A549 (cell line): ENCODE results near the gene LDLRAD4. TPM values are rescaled to one million over a fixed set of nuclear protein-coding genes. Genes with fewer than 3 reads are reported as not detected.

Source experiments
- ATAC-seq, 2 experiments: fragments of 200-7000 bp in 1 of 2; fragments of >200 bp in 1 of 2; cut with Nextera tagmentation in 1 of 2; cut with Tn5 transposase in 1 of 2; 3 replicates each; pipeline versions ENCODE4 v1.8.0 to v1.9.1; 2018 to 2020; ENCODE audit warnings: mild to moderate bottlenecking in 1 of 2, moderate library complexity in 1 of 2
- CTCF ChIA-PET: fragments of 300-600 bp; sonication (Branson Sonifier 250); formaldehyde crosslinking; extraction: SDS; loops from one replicate; lab custom pipeline; 2021; ENCODE audit warnings: antibody characterized with exemption, inconsistent platforms; lab: Yijun Ruan, JAX
- POLR2A ChIA-PET: fragments of 350-600 bp; formaldehyde crosslinking; extraction: SDS; loops from one replicate; lab custom pipeline; 2021; ENCODE audit warnings: antibody characterized with exemption, inconsistent platforms; lab: Yijun Ruan, JAX
- DNase-seq, 2 experiments: peaks; one replicate each; pipeline versions ENCODE4 v3.0.0 to v3.0.0-alpha.2; 2011 to 2016; ENCODE audit warnings: low read depth in 1 of 2, low spot score in 1 of 2
- FAIRE-seq: peaks from 2 replicates; lab custom pipeline; 2011; peaks lifted over from hg19 to GRCh38; lab: Jason Lieb, UNC
- H3K27ac ChIP-seq, 2 experiments: fragments of >200 bp; sonication (Bioruptor Twin); formaldehyde crosslinking; 3 replicates each; pipeline ENCODE4 v1.5.1; 2016 to 2017
- H3K4me1 ChIP-seq: fragments of >200 bp; sonication (Bioruptor Twin); formaldehyde crosslinking; 3 replicates; pipeline ENCODE4 v1.6.1; 2016
- H3K4me2 ChIP-seq: fragments of >200 bp; sonication (Bioruptor Twin); formaldehyde crosslinking; 3 replicates; pipeline ENCODE4 v1.6.1; 2016
- H3K4me3 ChIP-seq: fragments of >200 bp; sonication (Bioruptor Twin); formaldehyde crosslinking; 3 replicates; pipeline ENCODE4 v1.5.1; 2016
- H3K9me3 ChIP-seq: fragments of >200 bp; sonication (Bioruptor Twin); formaldehyde crosslinking; 3 replicates; pipeline ENCODE4 v1.6.1; 2016
- BHLHE40 ChIP-seq: IDR thresholded peaks from 2 replicates; pipeline ENCODE4 v1.6.1; 2012; ENCODE audit warnings: low read depth, low read length, inconsistent platforms
- CEBPB ChIP-seq, 2 experiments: fragments of >200 bp in 1 of 2; sonication (Bioruptor Twin) in 1 of 2; formaldehyde crosslinking in 1 of 2; IDR thresholded peaks; 2 replicates each; pipeline ENCODE4 v1.6.1; 2012 to 2016
- CHD2 ChIP-seq: fragments of 150-350 bp; IDR thresholded peaks from 2 replicates; pipeline ENCODE4 v1.6.1; 2014; ENCODE audit warnings: low read length; ENCODE audit not compliant: partially characterized antibody
- FOSL2 ChIP-seq, 2 experiments: fragments of 450-650 bp in 1 of 2; fragments of >200 bp in 1 of 2; sonication (Bioruptor Twin) in 1 of 2; formaldehyde crosslinking; IDR thresholded peaks; 2 replicates each; pipeline versions ENCODE4 v1.5.0 to v1.6.1; 2016 to 2020; ENCODE audit warnings: mild to moderate bottlenecking in 1 of 2, moderate library complexity in 1 of 2
- FOXS1 ChIP-seq: fragments of 250-450 bp; sonication (Bioruptor Pico); IDR thresholded peaks from 2 replicates; pipeline ENCODE4 v1.5.0; 2020; ENCODE audit warnings: mild to moderate bottlenecking, moderate library complexity
- HEYL ChIP-seq: fragments of 250-450 bp; sonication (Bioruptor Pico); IDR thresholded peaks from 2 replicates; pipeline ENCODE4 v1.8.0; 2021; ENCODE audit warnings: mild to moderate bottlenecking, moderate library complexity
- HOXA7 ChIP-seq: fragments of 250-450 bp; sonication (Bioruptor Pico); IDR thresholded peaks from 2 replicates; pipeline ENCODE4 v1.5.0; 2020; ENCODE audit warnings: mild to moderate bottlenecking, moderate library complexity
- HOXB13 ChIP-seq: fragments of 250-450 bp; sonication (Bioruptor Pico); IDR thresholded peaks from 2 replicates; pipeline ENCODE4 v1.5.0; 2020; ENCODE audit warnings: low read depth, mild to moderate bottlenecking, moderate library complexity
- HOXB5 ChIP-seq: fragments of 250-450 bp; sonication (Bioruptor Pico); IDR thresholded peaks from 2 replicates; pipeline ENCODE4 v1.5.0; 2020; ENCODE audit warnings: mild to moderate bottlenecking, moderate library complexity
- JUN ChIP-seq, 2 experiments: fragments of >200 bp; sonication (Bioruptor Twin); formaldehyde crosslinking; IDR thresholded peaks; 2 replicates in 1 of 2; 3 replicates in 1 of 2; pipeline ENCODE4 v1.6.1; 2016 to 2017
- KDM1A ChIP-seq: fragments of 200-600 bp; sonication (generic); IDR thresholded peaks from 2 replicates; pipeline ENCODE4 v1.6.1; 2016; ENCODE audit warnings: low read depth, mild to moderate bottlenecking
- NFE2L2 ChIP-seq: fragments of 150-350 bp; conservative IDR thresholded peaks from 2 replicates; pipeline ENCODE4 v1.6.1; 2014; ENCODE audit warnings: low read length
- NR3C1 ChIP-seq: fragments of >200 bp; sonication (Bioruptor Twin); formaldehyde crosslinking; IDR thresholded peaks from 3 replicates; pipeline ENCODE4 v1.6.1; 2017
- RAD21 ChIP-seq, 2 experiments: fragments of >200 bp in 1 of 2; sonication (Bioruptor Twin) in 1 of 2; formaldehyde crosslinking in 1 of 2; IDR thresholded peaks in 1 of 2; conservative IDR thresholded peaks in 1 of 2; 2 replicates in 1 of 2; 3 replicates in 1 of 2; pipeline ENCODE4 v1.6.1; 2012 to 2018; ENCODE audit warnings: inconsistent platforms in 1 of 2
- RNF2 ChIP-seq: fragments of 200-600 bp; sonication (generic); IDR thresholded peaks from 2 replicates; pipeline ENCODE4 v1.6.1; 2016; ENCODE audit warnings: low read depth, mild to moderate bottlenecking, antibody characterized with exemption, moderate library complexity, borderline replicate concordance
- SREBF2 ChIP-seq: fragments of 450-650 bp; IDR thresholded peaks from 2 replicates; pipeline ENCODE4 v1.6.1; 2014; ENCODE audit warnings: mild to moderate bottlenecking, moderate library complexity
- TFCP2L1 ChIP-seq: fragments of 250-450 bp; sonication (Bioruptor Pico); IDR thresholded peaks from 2 replicates; pipeline ENCODE4 v1.5.0; 2021; ENCODE audit warnings: mild to moderate bottlenecking
- USF2 ChIP-seq: fragments of 450-650 bp; IDR thresholded peaks from 2 replicates; pipeline ENCODE4 v1.6.1; 2014; ENCODE audit warnings: antibody characterized with exemption
- ZC3H11A ChIP-seq: fragments of 450-650 bp; IDR thresholded peaks from 2 replicates; pipeline ENCODE4 v1.6.1; 2014; ENCODE audit warnings: antibody characterized with exemption, mild to moderate bottlenecking
- ZSCAN20 ChIP-seq: fragments of 250-450 bp; sonication (Bioruptor Pico); IDR thresholded peaks from 2 replicates; pipeline ENCODE4 v1.8.0; 2022; ENCODE audit warnings: mild to moderate bottlenecking, moderate library complexity
- WGBS: methylation state at CpG from one replicate; pipeline ENCODE4 v1.1.6; 2017; ENCODE audit errors: missing lambda C conversion rate; 5-methylcytosine and 5-hydroxymethylcytosine counted together
- polyA plus RNA-seq, 4 experiments: library from polyadenylated mRNA; depleted of rRNA in 3 of 4; stranded (reverse); fragments of >200 nt; fragmentation: RNase III in 1 of 4; extraction: RNeasy Plus Mini Kit Qiagen cat#74134 plus additional on column Dnase treatment in 1 of 4; gene quantifications; 2 replicates in 3 of 4; 3 replicates in 1 of 4; pipeline ENCODE4 v1.2.3, GENCODE V29; 2011 to 2017
- TF ChIP-seq, protein P1 (sequence below): fragments of >200 bp; sonication (Bioruptor Twin); formaldehyde crosslinking; IDR thresholded peaks from 2 replicates; pipeline ENCODE4 v1.6.1; 2016
- TF ChIP-seq, protein P2 (sequence below): fragments of >200 bp; sonication (Bioruptor Twin); formaldehyde crosslinking; IDR thresholded peaks from 3 replicates; pipeline ENCODE4 v1.6.1; 2016

LDLRAD4 gene
- polyA plus RNA-seq, 2 of the 4 experiments (the other 2 are of a cell fraction): 5.2 to 7.6 TPM

DNA sequence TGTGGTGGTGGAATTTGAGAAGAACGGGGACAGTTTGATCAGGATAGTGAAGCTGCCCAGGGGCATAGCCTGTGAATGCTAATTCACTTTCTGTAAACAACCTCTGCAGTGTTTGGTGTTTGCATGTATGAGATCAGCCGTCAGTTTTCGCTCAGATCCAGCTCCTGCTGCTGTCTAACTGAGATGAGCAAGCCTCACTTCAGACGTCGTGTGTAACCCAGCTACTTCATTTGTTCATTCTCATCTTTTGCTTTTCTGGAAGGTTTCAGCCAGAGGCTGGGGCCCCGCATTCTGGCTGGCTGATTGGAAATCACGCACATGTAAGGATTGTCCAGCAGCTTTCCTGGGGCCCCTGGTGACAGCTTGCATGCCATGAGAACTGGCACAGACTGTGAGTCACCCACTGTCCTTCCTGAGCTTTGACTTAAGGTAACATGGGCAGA lies 48.9 kb downstream of the LDLRAD4 start:
- FAIRE-seq (no peak), ATAC-seq (no peak), DNase-seq (no peak)
- ChIA-PET CTCF (no interaction called here), POLR2A (no interaction called here)
- 66% methylated on average over 7 of the region's 7 CpGs for WGBS
- no peaks in the 10 kb centered on the region for H3K9me3 ChIP-seq
- H3K4me2 ChIP-seq: no peak overlapping the region
- TF ChIP-seq SREBF2: no peak
- no peak for TF ChIP-seq HOXA7 (CRISPR knock-in tag)
- TF ChIP-seq BHLHE40: no peak
- TF ChIP-seq HEYL: no peak
- no peak for TF ChIP-seq USF2
- TF ChIP-seq FOXS1 (CRISPR knock-in tag): no peak
- TF ChIP-seq NFE2L2: no peak
- TF ChIP-seq HOXB13 (CRISPR knock-in tag): no peak
- TF ChIP-seq KDM1A: no peak
- TF ChIP-seq TFCP2L1: no peak
- no peak for TF ChIP-seq RAD21 (conservative IDR thresholded peaks at IDR 0.05 in 1 of 2, IDR thresholded peaks at IDR 0.05 in 1 of 2)
- no peak for TF ChIP-seq FOSL2 (IDR thresholded peaks at IDR 0.05)
- TF ChIP-seq FOSL2 (CRISPR knock-in tag; IDR thresholded peaks at IDR 0.05): no peak
- TF ChIP-seq, protein P1, sequence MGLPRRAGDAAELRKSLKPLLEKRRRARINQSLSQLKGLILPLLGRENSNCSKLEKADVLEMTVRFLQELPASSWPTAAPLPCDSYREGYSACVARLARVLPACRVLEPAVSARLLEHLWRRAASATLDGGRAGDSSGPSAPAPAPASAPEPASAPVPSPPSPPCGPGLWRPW: no peak
- TF ChIP-seq, protein P2, sequence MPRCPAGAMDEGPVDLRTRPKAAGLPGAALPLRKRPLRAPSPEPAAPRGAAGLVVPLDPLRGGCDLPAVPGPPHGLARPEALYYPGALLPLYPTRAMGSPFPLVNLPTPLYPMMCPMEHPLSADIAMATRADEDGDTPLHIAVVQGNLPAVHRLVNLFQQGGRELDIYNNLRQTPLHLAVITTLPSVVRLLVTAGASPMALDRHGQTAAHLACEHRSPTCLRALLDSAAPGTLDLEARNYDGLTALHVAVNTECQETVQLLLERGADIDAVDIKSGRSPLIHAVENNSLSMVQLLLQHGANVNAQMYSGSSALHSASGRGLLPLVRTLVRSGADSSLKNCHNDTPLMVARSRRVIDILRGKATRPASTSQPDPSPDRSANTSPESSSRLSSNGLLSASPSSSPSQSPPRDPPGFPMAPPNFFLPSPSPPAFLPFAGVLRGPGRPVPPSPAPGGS: no peak
- no peak for TF ChIP-seq NR3C1
- TF ChIP-seq ZC3H11A: no peak
- TF ChIP-seq RNF2: no peak
- no peak for TF ChIP-seq CHD2
- H3K4me1 ChIP-seq: no peaks in the 10 kb centered on the region; the same call in 2 of the 3 replicates
- no peak overlapping the region for H3K4me3 ChIP-seq
- H3K27ac ChIP-seq: no peak overlapping the region

DNA sequence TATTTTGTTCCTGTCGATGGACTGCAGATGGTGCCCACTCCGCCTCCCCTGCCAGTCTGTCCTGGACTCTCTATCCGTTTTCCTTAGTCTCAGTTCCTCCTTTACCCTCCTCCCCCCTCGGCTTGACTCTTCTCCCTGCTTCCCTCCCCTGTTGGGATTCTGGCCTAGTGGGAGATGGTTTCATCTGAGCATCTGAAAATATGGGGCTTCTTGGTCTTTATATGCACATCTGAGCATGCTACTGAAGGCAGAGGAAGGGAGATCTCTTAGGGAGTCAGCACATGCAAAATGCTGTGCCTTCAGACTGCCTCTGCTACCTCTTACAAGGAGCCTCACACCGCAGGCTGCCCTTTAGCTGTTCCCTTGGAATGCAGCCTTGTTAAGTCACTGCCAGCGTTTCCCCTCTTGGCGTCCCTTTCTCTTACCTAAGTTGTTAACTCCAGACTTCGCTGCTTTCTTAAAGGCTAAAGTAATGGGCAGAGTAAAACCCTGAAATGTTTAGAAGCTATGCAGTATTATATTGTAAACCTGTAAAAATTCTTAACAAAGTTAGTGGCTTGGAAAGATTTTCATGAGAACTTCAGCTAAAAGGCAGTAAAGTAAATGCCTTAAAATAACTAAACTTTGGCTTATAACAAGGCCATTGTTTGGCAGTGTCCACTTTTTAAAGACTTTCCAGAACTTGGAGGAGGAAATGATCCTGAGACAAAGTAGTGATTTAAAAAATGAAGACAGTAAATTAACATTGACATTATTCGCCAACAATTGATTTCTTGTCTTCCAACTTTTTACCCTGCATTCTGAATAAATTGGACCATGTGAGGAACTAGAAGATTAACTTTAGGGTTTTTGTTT lies 49.8 kb downstream of the LDLRAD4 start:
- no peaks in the 10 kb centered on the region; the same call in 2 of the 3 replicates for H3K4me1 ChIP-seq
- WGBS: 61% methylated on average over 9 of the region's 9 CpGs
- TF ChIP-seq CEBPB (IDR thresholded peaks at IDR 0.05): no peak
- POLR2A ChIA-PET: no interaction called here
- H3K9me3 ChIP-seq: no peaks in the 10 kb centered on the region
- no peak for FAIRE-seq
- CTCF ChIA-PET: no interaction called here
- no peak; a peak in 1 of 6 replicates for ATAC-seq
- no peak overlapping the region for H3K4me3 ChIP-seq
- no peak overlapping the region for H3K27ac ChIP-seq
- DNase-seq: no peak
- H3K4me2 ChIP-seq: no peak overlapping the region

DNA sequence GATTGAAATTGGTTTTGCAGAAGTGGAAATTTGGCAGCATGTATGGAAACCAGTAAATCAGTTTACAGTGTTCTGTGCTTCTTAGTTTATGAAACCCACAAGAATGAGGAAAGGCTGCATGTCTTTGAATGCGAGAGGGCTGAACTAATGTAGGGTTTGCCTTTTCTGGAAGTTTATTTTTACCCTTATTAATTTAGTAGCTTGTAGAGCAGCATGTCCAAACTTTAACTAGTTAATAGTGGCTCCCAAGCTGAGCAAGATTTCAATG lies 50.4 kb downstream of the LDLRAD4 start:
- ChIA-PET CTCF (no interaction called here), POLR2A (no interaction called here)
- ATAC-seq (no peak), DNase-seq (no peak), FAIRE-seq (no peak)
- Histone ChIP-seq H3K27ac (no peak overlapping the region), H3K4me1 (no peaks in the 10 kb centered on the region; the same call in 2 of the 3 replicates), H3K9me3 (no peaks in the 10 kb centered on the region), H3K4me2 (no peak overlapping the region), H3K4me3 (no peak overlapping the region)
- TF ChIP-seq FOSL2 (IDR thresholded peaks at IDR 0.05) (no peak), FOSL2 (CRISPR knock-in tag; IDR thresholded peaks at IDR 0.05) (no peak), ZSCAN20 (CRISPR knock-in tag) (no peak), JUN (IDR thresholded peaks at IDR 0.05) (no peak), HOXB5 (CRISPR knock-in tag) (no peak), RNF2 (no peak)
- WGBS: 96% methylated on average over 1 of the region's 1 CpG
